ENCODE results near the gene HRC. TPM values are rescaled to one million over a fixed set of nuclear protein-coding genes. Genes with fewer than 3 reads are reported as not detected.

The HRC gene
- total RNA-seq, 6 donors from 2014 or later = 0.61 to 2.1 (median 1.2) TPM; not detected in 1

DNA sequence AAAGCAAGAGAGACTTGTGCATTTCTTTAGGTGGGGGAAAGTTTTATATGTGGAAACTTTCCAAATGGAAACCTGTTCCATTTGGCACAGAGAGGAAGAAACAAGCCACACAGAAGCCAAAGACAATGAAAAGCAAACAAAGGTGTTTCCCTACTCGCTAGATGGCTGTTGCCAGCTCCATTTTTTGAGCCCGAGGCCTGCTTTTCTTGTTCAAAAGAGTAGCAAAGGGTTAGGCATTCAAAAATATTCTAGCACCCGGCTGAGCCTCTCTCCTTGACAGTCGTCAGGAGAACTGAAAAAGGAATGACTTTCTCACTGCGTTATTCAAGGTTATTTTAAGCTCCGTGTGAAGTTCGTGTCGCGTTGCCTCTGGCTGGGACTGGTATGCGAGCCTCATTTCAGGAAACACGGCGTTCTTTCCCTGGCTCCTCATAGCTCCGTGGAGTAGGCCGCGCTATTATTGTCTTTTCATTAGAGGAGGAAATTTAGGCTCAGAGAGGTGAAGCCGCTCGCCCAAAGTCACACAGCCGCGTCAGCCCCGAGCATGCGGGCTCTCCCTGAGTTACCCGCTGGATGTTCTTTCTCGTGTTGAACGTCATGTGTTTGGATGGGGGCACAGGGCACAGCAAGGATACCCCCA, 10.0 kb upstream of the HRC start:
- Histone ChIP-seq H3K36me3 (peaks cover 0 to 30% (median 21%) of the 10 kb centered on the region in 4 donors), H3K4me3 (no peak overlapping the region), H3K27ac (peak overlapping the region; percentile 71 to 82 (median 74)), H3K27me3 (no peaks in the 10 kb centered on the region), H3K4me1 (peaks cover 15 to 24% (median 16%) of the 10 kb centered on the region in 4 donors), H3K9me3 (no peaks in the 10 kb centered on the region)
- ATAC-seq (ENCODE audit: low FRiP score in 2 of 2) (peak in 1 of 2 donors; percentile 44), DNase-seq (peak in 1 of 2 donors; percentile 46)
- TF ChIP-seq CTCF (IDR thresholded peaks at IDR 0.05) (no peak), POLR2A (IDR thresholded peaks at IDR 0.05) (no peak), EP300 (IDR thresholded peaks at IDR 0.05) (no peak), POLR2AphosphoS5 (IDR thresholded peaks at IDR 0.05) (no peak)
- 51 to 57% methylated on average over 22 to 24 of the region's 24 CpGs for WGBS, 2 donors

GRCh38 chr19:49161987-49162386, 6.8 kb upstream of the HRC start:
- H3K27ac ChIP-seq = peak overlapping the region in 1 of 4 donors; percentile 40
- no peaks in the 10 kb centered on the region for H3K9me3 ChIP-seq
- H3K4me1 ChIP-seq = peaks cover 25 to 39% (median 31%) of the 10 kb centered on the region in 4 donors
- TF ChIP-seq POLR2AphosphoS5 (IDR thresholded peaks at IDR 0.05) (no peak), EP300 (IDR thresholded peaks at IDR 0.05) (no peak), CTCF (IDR thresholded peaks at IDR 0.05) (no peak), POLR2A (IDR thresholded peaks at IDR 0.05) (no peak)
- WGBS, 2 donors = 41 to 57% methylated on average over 4 of the region's 4 CpGs
- H3K27me3 ChIP-seq = no peaks in the 10 kb centered on the region
- no peak for DNase-seq
- H3K4me3 ChIP-seq = no peak overlapping the region
- peaks cover 0 to 5% (median 0%) of the 10 kb centered on the region in 4 donors for H3K36me3 ChIP-seq
- no peak for ATAC-seq (ENCODE audit: low FRiP score in 2 of 2)

GRCh38 chr19:49160450-49161189, 5.4 kb upstream of the HRC start:
- DNase-seq = no peak
- TF ChIP-seq POLR2AphosphoS5 (IDR thresholded peaks at IDR 0.05) = no peak
- ATAC-seq (ENCODE audit: low FRiP score in 2 of 2) = no peak
- H3K36me3 ChIP-seq = peaks cover 0 to 5% (median 0%) of the 10 kb centered on the region in 4 donors
- H3K4me3 ChIP-seq = no peak overlapping the region
- H3K9me3 ChIP-seq = no peaks in the 10 kb centered on the region
- H3K27me3 ChIP-seq = no peaks in the 10 kb centered on the region
- H3K27ac ChIP-seq = no peak overlapping the region
- 90 to 95% methylated on average over 13 of the region's 13 CpGs for WGBS, 2 donors
- H3K4me1 ChIP-seq = peaks cover 20 to 34% (median 25%) of the 10 kb centered on the region in 4 donors

DNA sequence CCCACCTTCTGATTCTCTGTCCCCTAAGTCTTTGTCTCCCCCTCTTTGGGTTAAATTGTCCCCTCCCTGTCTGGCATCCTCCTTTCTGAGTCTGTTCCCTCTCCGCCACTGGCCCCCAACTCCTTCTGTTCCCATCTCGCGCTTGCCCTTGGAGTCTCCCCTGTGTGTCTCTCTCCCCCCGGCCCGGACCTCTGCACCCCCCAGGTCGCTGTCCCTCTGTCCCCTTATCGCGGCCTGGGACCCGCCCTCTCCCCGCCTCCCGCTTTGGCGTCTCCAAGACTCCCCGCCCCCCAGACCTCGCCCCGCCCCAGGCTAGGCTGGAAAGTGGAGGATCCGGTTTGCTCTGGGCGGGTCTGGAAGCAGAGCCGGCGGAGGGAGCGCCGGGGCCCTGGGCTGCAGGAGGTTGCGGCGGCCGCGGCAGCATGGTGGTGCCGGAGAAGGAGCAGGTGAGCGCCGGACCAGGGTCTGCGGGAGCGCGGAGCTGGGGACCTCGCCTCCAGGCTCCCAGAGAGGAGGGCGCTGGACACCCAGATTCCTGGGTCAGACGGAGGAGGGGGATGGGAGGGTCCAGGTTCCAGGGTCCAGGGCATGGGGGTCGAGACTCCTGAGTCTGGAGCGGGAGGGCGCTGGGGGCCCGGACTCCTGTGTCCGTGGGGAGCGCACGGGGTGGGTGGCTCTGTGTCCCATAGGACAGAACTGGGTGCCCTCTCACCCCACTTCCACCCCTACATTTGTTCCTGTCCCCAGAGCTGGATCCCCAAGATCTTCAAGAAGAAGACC, 2.4 kb upstream of the HRC start, which contains the start of gene TRPM4:
Gene TRPM4 (plus strand): TSS at position 348 of the 780 bp plus-strand sequence. CDS start 75 bp downstream, at position 423.
- DNase-seq = peak; percentile 92 to 96
- H3K27ac ChIP-seq = peak within 1 kb of the TSS; percentile 85 to 95 (median 90)
- H3K27me3 ChIP-seq = no peaks in the 10 kb centered on the region
- peaks cover 0 to 5% (median 0%) of the 10 kb centered on the region in 4 donors for H3K36me3 ChIP-seq
- peaks cover 11 to 23% (median 14%) of the 10 kb centered on the region in 4 donors for H3K4me1 ChIP-seq
- ATAC-seq (ENCODE audit: low FRiP score in 2 of 2) = peak; percentile 95 to 97
- H3K4me3 ChIP-seq = peak within 1 kb of the TSS; percentile 56 to 99 (median 81)
- WGBS, 2 donors = 0 to 2% methylated on average over 27 to 31 of the region's 41 CpGs
- TF ChIP-seq POLR2AphosphoS5 (IDR thresholded peaks at IDR 0.05) (peak; percentile 63 to 88), EP300 (IDR thresholded peaks at IDR 0.05) (no peak), CTCF (IDR thresholded peaks at IDR 0.05) (peak in 1 of 6 experiments; percentile 4), POLR2A (IDR thresholded peaks at IDR 0.05) (peak in 3 of 4 donors; percentile 55 to 83 (median 58))
- no peaks in the 10 kb centered on the region for H3K9me3 ChIP-seq

Measured in upper lobe of left lung (tissue), 6 donors.